GM18499 (cell line): ENCODE data around the gene TSPAN18.

Source experiments
- ATAC-seq: cut with Tn5 transposase; IDR thresholded peaks from one replicate; pipeline ENCODE4 v1.9.1; 2021; ENCODE audit warnings: moderate number of reproducible peaks; ENCODE audit not compliant: insufficient read depth, unreplicated experiment

The TSPAN18 gene

DNA sequence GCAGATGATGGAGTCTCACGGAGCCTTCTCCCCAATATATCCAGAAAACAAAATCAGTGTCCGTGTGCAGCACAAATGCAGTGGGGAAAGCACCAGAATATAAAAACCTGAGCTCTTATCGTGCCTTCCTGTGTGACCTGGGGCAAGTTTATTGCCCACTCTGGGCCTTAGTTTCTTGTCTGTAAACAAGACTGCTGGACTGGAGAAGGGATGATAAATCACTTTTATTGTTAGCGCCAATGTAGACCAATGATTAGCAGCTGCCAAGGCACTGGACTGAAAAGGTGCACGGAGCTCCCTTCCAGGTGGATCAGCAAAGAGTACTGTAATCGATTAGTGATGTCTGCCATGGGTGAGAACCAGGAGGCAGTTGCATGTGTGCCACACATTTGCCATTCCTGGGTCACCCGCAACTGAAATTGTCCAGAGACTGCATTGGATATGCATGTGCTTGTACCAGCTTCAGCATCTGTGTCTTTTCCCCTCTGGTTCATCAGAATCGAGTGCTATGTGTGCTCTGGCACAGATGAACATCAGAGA, 89.2 kb downstream of the TSPAN18 start:
- ATAC-seq, result no peak

- ATAC-seq, result no peak
Observed at GRCh38 chr11:44816761-44817160, 90.0 kb downstream of the TSPAN18 start.

DNA sequence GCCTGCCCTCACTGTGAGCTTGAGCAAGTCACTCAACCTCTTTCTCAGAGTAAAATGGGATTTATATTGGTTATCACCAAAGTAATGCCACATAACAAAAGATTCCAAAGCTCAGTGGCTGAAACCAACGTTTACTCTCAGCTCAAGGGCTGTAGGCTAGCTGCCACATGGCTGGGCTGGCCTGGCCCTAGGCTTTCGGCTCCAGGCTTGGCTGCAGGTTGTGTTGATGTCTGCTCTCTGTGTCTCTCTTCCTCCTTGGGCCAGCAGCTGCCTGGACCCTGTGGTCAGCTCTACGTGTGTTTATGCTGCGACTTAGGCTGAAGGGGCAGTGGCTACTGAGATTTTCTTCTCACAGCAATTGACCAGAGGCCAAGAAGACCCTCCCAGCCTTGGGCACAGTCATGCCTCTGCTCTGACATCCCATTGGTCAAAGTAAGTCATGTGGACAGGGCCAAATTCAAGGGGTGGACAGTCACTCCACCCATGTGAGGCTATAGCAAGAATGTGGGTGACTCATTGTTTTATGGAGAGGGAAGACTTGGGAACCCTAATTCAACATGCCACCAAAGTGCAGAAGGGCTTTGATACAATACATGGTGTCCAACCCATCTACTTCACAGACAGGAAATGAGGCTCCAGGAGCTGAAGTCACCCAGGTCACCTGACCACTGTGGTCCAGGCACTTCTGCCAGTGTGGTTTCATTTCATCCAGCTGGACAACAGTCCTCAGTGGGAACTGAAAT, 90.6 kb downstream of the TSPAN18 start:
- ATAC-seq, result no peak

GRCh38 chr11:44818110-44818509, 91.3 kb downstream of the TSPAN18 start:
- no peak for ATAC-seq

- ATAC-seq, result no peak
Observed at GRCh38 chr11:44819346-44819745, 92.6 kb downstream of the TSPAN18 start.

- no peak for ATAC-seq
Observed at GRCh38 chr11:44822369-44822768, 95.6 kb downstream of the TSPAN18 start.

DNA sequence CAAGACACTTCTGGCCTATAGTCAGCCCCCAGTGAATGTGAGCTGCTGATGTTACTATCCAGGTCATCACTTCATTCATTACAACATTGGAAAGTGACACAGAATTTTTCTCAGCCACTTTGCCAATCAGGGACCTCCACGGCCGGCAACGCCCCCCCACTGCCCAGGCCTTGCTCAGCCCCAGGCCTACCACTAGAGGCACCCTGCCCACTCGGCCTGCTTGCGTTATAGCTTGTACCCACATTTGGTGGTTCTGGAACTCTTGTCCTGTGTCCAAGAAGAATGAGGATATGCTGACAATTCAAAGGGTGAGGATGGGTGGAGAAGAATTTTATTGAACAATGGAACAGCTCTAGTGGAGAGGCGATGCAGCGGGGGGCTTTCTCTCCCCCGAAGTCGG, 96.2 kb downstream of the TSPAN18 start:
- ATAC-seq, result no peak

DNA sequence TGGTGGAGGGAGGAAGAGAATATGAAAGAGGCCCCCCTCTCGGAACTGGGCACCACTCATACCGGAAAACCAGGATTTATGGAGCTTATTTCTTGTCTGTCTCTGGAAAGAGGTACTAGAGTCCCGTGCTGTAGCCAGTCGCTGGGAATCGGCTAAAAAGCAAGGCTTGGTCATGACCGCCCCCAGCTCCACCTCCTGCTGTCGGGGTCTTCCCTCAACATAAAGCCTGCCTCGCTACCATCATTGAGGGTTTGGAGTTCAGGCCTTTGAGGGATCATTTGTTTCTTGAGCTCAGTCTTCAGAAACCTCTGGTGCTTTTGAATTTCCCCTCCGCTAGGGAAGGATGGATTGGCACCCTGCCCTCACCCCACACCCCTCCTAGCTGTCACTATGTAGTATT, 97.1 kb downstream of the TSPAN18 start:
- ATAC-seq, result no peak

DNA sequence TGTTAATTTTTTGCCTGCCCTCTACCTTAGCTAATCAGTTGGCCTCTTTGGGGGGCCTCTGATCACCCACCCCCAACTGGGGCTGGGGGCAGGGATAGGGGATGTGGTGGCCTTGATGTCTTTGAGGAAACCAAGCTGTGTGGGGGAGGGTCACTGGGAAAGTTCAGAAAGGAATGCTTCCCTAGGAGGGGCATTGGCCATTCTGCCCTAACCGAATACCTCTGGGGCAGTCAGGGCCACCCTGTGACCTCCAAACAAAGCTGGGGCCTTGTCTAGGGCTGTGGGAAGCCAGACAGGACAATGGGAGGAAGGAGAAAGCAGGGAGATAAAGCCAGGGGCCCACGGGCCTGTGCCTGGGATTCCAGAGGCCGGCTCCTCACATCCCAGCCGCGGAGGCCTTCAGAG, 97.5 kb downstream of the TSPAN18 start:
- ATAC-seq, result no peak

- ATAC-seq, result no peak
Observed at GRCh38 chr11:44825058-44825785, 98.5 kb downstream of the TSPAN18 start.

- ATAC-seq, result no peak
Observed at GRCh38 chr11:44826922-44827643, 100.3 kb downstream of the TSPAN18 start.

DNA sequence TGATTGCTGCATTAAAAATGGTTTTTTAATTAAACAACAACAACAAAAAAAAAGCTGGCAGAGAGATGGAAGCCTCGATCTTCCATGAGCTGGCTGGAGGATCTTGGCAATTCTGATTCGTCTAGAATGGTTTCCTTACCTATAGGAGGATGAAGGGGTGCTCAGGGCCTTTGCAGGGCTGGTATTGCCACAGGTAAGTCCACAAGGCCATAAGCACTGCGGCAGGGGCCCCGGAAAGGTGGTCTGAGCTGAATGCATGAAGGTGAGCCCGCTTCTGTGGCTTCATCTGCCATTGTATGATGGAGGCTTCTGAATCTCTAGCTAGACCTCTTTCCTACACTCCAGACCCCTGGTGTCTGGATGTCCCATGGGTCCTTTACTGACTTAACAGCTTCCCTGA, 101.5 kb downstream of the TSPAN18 start:
- no peak for ATAC-seq

DNA sequence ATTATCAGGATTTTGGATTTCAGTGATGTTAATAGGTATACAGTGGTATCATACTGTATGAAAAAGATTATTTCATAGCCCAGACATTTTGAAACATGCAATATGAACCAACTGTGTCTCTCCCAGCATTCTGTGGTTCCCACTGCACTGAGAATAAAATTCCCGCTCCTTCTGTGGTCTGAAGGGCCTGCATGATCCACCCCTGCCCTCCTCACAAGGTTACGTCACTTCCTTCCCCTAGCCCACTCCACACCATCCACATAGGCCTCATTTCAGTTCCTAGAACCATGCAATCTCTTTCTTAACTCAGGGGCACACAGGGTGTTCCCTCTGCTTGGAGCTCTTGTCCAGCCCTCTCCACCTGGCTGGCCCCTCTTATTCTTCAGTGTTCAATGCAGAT, 103.1 kb downstream of the TSPAN18 start:
- no peak for ATAC-seq

GRCh38 chr11:44831605-44832394, 105.0 kb downstream of the TSPAN18 start:
- no peak for ATAC-seq

- ATAC-seq, result no peak
Observed at GRCh38 chr11:44832452-44832851, 105.7 kb downstream of the TSPAN18 start.

DNA sequence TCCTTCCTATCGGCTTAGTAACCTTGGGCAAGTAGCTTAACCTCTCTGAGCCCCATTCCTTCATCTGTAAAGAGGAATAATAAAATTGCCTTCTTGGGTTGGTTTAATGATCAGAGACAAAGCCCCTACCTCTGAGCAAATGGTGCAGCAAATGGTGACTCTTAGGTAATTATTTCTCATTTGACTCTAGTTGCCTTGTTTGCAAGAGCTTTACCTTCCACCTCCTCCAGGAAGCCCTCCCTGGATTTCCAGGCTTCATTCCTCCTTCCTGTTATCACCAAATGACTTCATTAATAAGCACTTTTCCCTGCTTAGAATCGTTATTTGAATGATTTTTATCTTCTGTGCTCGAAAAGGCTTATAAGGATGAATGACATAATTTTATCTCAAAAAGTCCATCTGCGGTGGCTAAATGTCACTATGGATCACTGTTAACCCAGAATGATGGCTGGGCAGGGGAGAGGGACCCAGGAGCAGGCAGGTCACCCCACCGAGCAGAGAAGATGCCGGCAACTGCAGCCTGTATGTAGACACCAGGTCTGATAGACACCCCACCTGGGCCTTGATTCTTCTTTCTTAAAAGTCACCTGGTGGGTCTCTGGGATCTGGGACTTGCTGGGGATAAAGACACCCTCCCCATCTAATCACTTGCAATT, 106.6 kb downstream of the TSPAN18 start:
- no peak for ATAC-seq

- ATAC-seq, result no peak
Observed at GRCh38 chr11:44833877-44834452, 107.2 kb downstream of the TSPAN18 start.

- no peak for ATAC-seq
Observed at GRCh38 chr11:44834846-44835245, 108.1 kb downstream of the TSPAN18 start.

- ATAC-seq, result no peak
Observed at GRCh38 chr11:44835296-44835695, 108.5 kb downstream of the TSPAN18 start.
